ENCODE measurements around the gene HAAO.

HAAO gene

DNA sequence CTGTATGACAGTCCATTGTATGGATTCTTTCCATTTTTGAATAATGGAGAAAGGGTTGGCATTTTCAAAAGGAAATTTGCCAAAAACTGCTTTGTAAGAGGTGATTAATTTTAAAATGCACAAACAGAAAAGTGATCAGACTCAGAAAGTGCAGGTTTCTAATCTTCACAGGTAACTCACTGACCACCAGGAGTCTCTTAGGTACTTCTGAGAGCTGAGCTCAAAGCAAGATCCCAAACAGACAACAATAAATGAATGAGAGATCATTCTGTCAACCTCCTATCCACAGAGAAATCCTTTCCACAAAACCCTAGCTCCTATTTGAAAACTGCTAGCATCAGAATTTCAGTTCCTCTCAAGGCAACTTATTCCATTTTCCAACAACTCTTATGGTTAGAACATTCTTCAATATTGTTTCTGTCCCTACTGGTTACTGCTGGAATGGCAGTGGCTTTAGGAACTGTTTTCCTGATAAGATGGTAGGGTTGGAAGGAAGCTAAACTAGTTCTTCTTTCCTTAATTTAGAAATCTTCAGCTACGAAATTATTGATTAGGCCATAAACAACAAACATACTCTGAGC is 20.6 kb upstream of the HAAO start:
- no peak for DNase-seq (ENCODE audit: low read depth)

DNA sequence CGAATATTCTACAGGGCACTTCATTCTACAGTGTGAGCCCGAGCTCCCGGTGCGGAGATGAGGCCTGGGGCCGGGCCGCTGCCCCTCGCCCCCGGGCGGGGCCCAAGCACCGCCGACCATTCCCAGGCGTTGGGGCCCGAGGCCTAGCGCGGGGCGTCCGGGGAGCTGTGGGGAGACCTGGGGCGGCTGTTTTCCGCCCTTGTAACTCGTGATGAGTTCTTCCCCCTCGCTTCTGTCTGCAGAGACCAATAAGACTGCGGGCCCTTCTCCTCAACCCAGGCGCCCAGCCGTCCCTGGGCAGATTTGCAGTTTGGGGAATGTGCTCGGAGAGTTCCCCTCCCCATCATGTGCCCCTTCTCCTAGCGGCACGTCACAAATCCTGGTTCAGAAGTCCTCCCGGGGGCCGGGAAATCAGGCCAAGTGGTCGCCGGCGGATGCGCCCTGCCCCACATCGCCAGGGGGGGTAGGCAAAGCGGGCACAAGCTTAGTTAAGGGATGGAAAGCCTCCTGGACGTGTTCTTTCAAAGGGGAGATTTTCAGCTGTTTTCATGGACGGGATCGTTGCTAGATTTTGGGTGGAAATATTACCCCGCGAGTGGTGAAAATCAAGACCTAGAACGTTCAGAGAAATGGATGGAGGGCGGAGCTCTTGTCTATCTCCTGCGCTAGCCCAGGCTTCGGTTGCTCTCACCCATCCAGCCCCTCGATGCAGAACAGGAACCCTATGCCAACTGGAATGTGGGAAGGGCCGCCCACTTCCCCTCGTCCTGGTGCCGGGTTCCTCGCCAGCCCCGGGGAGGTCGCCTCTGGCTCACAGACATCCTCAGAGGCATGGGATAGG is 18.8 kb upstream of the HAAO start:
- DNase-seq (ENCODE audit: low read depth): peak; percentile 12

DNA sequence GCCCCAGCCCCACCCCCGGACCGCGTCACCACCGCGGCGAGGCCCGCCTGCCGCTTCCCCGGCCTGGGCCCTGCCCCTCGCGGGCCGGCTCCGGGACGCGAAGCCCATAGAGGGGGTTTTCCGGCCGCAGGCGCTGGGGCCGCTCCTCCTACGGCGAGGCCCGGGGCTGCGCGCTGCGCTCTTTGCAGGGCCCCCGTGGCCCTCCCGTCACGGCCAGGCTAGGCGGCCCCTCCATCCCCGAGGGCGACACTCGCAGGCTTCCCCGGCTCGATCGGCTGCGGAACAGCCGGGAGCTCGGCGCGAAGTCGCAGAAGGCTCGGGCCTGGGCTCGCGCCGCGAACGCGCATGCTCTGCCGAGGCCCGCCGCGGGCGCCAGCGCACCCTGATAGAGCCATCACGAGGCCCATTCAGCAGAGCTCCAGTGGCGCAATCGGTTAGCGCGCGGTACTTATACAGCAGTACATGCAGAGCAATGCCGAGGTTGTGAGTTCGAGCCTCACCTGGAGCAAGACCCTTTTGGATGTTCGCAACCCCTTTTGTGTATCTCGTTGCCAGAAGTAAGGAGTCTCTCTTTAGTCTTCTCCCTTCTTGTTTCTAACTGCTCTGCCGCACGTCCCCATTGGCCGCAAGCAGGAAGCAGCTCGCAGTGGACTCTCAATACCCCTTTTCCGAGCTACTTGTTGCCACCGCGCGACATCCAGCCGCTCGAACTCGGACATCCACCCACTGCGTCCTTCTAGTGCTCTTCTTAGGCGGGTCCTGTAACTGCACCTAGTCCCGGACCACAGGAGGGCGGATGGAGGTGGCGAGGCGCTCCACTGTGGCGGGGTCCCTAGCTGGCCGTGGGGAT is 18.0 kb upstream of the HAAO start:
- DNase-seq (ENCODE audit: low read depth): peak; percentile 92

DNA sequence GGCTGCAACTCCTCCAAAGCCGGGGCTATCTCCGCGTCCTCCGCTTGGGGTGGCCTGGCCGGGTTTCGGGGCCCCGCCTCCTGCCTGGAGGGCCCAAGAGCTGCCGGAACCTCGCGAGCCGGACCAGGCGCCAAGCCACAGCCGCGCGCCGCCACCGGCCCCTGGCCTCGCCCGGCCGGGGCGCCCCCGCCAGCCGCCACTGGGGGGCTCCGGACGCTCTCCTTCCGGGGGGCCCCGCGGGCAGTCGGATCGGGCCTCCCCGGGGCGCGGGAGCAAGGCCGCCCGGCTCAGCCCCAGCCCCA is 17.4 kb upstream of the HAAO start:
- no peak for DNase-seq (ENCODE audit: low read depth)

DNA sequence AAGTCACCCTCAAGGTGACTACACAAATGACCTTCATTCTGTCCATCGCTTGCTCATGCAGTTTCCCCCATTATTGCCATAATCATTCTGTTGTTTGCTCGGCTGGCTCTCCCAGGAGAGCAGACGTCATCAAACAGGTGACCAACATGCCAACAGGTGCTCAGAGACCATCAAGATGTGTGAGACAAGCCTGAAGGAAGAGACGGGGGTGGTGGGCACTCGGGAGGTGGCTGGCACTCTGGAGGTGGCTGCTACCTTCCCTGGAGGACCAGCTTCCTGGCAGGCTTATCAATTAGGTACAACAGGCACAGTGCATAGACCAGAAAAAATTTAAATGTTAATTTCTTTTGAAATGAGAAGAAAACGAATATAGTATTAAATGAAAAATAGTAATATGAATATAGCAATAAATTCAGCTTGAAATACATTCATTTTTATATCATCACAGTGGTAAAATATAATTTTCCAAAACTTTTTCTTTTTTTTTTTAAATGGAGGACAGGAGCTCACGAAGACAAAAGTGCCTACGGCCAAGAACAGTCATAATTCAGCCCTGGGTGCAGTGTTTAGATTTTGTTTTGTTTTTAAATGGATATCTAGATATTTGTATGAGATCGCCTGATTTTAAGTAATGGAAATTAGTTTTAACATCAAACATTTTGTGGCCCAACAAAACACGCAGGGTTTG is 16.9 kb upstream of the HAAO start:
- no peak for DNase-seq (ENCODE audit: low read depth)

DNA sequence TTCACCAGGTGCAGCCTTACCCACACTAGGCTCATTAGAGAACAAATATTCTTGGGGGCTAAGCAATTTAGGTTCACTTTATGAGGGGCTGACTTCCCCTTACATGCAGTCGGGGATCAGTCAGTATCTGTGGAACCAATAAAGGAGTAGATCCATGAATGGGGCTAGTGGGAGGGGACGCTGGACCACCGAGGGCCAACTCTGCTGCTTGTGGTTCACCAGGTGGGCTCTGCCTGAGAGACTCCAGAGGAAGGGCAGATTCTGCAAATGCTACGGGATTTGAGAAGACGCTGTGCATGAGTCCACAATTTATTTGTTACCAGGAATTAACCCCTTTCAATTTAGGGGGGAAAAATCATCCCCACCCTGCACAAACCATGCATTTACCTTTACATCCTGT is 15.9 kb upstream of the HAAO start:
- DNase-seq (ENCODE audit: low read depth): no peak

DNA sequence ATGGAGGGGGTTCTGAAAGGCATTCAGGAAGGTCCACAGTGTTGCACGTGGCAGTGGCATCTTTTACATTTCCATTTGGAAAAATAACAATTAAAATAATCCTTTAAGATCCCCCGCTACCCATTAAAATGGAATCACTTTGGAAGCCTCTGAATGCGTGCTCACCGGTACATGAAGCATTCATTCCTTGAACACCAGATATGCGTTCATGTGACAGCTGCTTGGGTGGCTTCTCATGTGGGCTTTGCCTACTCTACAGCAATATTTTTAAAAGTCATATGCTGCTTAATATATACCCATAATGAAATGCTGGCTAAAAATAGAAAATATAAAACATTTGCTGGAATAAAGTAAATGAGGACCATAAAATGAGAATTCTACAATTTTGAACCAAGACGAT is 14.4 kb upstream of the HAAO start:
- no peak for DNase-seq (ENCODE audit: low read depth)

DNA sequence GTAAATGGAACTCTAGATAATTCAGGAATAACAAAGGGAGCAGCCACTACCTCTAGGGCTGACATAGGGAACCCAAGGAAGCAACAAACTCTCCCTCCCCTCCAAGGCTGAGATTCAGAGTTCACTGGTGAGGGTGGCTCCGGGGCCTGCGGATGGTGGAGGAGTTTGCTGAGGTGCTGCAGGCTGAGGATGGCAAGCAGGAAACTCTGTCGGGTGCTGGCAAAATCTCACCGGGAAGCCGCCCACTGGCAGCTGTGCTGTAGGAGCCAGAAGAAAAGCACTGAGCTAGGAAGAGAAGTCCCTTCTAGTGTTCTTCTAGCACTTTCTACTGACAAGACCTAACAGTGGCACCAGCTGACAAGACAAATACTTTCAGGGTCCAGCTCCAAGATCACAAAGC is 12.5 kb upstream of the HAAO start:
- DNase-seq (ENCODE audit: low read depth): no peak

DNA sequence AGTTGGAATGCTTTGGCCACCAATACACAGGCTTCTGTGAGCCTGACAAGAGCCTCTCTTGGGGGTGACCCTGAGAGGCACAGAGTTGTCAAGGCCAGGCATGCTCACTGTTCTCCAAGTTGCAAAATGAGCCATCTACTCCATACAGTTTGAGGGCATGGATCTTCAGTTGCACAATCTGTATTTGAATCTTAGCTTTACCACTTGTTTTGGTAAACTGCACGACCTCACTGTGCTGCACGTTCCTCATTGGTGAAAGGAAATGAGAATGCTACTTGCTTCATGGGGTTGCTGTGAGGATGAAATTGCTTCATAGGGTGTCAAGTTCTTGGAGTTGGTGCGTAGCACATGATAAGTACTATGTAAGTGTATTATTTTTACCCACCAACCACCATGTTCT is 12.0 kb upstream of the HAAO start:
- DNase-seq (ENCODE audit: low read depth): no peak

DNA sequence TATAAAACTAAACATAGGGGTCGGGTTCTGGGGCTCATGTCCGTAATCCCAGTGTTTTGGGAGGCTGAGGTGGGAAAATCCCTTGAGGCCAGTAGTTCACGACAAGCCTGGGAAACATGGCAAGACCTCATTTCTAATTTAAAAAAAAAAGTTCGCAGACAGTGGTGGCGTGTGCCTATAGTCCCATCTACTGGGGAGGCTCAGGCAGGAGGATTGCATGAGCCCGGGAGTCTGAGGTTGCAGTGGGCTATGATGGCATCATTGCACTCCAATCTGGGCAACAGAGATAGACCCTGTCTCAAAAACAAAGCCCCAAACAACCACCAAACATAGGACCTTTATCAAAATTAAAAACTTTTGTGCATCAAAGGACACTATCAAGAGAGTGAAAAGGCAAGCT is 9.8 kb upstream of the HAAO start:
- no peak for DNase-seq (ENCODE audit: low read depth)

DNA sequence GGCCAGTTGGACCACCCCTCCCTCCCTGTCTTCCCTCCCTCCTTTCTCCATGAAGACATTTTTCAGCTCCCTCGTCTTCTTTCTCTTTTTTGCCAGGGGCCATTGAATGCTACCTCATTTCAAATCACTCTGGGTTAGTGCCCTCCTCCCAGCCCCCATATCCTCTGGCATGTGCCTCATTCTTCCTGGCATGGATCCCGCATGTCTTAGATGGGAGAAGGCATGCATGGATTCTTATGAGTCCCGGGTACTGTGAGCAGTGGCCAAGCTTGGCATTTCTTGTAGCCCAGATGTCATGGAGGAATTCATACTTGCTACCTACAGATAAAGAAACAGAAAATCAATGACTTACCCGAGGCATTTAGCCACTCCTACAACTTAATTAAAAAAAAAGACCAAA is 9.0 kb upstream of the HAAO start:
- DNase-seq (ENCODE audit: low read depth): no peak

DNA sequence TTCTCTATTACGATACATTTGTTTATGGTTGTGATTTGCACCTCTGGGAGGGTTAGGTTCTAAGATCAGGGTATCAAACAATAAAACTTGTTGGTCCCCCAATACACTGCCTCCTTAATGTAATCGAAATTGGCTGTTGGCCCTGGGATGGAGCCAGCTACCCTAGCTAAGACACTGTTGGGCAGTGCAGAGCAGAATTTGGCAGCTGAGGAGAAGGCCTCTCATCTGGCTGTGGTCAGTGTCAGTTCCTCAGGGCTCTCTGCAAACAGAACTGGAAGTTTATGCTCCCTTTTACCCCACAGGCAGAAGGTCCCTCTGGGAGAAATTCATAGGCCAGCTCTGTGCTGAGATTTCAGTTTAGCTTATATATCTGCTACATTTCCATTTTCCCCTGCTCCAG is 8.6 kb upstream of the HAAO start:
- DNase-seq (ENCODE audit: low read depth): no peak

DNA sequence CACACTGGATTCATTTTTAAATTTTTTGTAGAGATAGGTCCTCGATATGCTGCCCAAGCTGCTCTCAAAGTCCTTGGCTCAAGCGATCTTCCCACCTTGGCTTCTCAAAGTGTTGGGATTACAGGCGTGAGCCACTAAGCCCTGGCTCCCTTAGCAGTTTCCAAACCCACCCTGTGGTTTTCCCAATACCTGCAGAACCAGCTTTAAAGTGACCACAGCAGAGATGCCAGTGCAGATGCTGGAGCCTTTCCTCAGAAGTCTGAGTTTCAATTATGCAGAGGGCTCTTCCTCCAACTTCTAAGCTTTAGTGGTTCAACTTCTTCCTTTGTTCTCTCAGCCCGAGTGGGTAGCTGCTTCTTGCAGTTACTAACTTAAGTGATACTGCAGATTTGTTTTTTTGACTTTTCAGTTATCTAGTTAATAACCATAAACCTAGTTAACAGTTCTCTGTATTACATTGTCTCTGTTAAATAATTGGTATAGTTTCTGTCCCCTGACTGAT is 8.1 kb upstream of the HAAO start:
- no peak for DNase-seq (ENCODE audit: low read depth)

DNA sequence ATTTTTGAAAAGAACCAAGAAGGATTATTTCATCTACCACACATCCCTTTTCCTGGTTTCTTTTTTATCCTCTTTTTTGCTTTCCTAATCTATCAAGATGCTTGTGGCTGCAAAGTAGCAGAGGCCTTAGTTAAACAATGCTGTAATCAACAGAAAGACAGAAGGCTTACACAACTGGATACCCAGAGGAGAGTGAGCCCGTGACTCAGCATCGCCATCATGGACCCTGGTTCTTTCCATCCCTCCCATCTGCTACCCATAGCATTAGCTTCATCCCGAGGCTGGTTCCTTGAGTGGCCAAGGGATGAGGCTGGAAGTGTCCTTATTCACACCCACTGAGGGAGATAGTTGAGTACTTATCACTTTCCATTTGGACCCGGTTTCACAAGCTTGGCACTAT is 7.5 kb upstream of the HAAO start:
- no peak for DNase-seq (ENCODE audit: low read depth)

DNA sequence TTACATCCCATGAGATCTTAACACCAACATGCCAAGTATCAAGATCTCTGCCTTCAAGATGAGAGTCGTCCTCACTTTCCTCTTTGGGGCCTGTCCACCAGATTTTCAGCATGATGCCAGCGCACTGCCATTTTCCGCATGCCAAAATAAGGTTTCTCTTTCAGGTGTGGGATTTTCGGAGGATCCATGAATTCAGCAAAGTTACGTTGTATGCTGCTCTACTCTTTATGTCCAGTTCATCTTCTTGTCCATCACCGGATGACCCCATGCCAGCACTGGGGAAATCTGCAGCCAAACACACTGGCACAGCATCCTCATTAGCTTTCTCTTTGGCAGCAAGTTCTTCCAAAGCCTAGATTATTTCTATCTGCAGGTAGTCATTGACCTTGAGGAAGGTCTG is 4.9 kb upstream of the HAAO start:
- no peak for DNase-seq (ENCODE audit: low read depth)

DNA sequence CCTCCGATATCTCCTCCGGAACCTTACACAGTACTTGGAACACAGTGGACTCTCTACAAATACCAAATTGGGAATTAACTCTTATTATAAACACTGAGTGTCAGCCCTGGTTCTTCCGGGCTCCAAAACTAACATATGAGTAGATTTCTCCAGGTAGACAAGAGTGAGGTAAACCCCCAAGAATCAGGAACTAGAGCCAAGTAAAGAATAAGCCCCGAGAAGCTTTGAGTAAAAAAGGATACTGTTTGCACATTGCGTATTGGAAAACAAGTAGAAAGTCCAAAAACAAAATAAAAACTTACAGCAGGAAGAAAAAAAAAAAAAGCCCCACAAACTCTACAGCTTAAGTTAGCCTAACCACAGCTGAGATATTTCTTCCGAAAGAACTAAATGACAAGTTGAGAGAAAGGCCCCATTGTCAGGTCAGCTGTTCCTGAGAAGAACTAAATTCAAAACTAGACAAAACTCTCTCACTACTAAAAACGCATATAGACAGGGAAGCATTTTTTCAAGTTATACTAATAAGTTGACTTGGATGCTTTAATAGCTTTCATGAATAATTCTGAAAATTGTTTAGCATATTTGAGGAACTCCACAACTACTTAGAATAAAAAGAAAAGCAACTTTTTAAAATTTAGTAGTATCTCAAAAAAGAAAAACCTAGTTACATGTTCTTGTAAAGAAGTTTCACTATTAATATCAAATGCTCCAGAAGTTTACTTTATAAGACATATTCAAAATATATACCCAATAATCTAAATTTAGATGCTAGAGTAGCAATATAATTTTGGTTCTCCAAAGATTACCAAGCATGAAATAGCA is 4.3 kb upstream of the HAAO start:
- DNase-seq (ENCODE audit: low read depth): no peak

DNA sequence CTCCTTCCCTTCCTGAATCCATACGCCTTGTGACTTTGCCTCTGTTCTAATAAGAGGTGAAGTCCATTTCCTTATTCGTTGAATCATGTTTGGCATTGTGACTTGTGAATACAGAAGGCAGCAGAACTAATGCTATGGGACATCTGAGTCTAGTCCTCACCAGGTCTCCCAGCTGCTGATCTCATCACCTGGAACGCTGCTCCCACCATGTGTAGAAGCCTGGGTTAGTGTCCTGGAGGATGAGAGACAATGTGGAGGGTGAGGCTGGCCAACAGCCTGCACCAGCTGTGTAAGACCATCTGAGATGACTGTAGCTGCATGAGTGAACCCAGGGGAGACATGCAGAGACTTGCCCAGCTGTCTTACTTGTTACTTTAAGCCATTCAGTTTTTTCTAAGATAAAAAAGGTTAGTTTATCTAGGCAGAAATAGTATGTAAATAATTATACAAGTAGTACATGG is 3.5 kb upstream of the HAAO start:
- no peak for DNase-seq (ENCODE audit: low read depth)

DNA sequence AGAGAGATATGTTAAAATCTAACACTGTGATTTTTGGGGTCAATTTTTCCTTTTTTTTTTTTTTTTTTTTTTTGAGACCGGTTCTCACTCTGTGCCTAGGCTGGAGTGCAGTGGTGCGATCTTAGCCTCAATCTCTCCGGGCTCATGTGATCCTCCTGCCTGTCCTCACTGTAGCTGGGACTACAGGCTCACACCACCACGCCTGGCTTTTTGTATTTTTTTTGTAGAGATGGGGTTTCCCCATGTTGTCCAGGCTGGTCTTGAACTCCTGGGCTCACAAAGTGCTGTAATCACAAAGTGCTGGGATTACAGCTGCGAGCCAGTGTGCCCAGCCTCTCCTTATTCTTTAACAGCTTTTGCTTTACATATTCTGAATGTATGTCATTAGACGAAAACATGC is 2.9 kb upstream of the HAAO start:
- no peak for DNase-seq (ENCODE audit: low read depth)

DNA sequence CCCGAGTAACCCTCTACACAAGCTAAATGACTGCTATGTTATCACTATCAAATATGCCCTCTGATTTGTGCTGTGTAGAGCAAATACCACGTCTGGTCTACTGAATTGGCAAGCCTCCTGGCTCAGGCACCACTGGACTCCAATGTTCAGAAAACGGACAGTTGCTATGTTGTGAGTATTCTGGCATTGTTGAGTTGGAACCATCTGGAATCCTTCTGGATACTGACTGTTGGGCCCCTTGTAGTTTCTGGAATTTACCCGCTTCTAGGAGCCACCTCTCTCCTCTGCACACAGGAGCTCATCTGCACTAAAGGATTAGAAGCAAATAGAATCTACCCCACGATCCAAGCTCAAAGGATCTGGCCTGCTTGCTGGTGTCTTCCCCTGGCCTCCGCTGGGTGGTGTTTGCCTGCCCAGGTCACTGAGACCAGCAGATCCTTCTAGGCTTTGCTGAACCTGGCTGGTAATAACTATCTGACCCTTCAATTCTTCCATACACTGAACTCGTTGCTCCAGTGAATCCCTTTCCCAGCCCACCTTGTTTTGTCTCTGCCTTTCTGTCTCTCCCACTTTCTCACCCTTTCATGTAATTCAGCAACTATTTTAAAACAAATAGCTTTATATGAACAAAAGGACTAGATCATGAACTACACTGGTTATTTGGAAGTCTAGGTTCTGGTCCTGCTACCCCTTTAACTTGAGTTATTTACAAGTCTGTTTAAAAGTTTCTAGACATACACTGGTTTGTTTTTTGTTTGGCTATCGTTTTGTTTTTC is 2.1 kb upstream of the HAAO start:
- no peak for DNase-seq (ENCODE audit: low read depth)

DNA sequence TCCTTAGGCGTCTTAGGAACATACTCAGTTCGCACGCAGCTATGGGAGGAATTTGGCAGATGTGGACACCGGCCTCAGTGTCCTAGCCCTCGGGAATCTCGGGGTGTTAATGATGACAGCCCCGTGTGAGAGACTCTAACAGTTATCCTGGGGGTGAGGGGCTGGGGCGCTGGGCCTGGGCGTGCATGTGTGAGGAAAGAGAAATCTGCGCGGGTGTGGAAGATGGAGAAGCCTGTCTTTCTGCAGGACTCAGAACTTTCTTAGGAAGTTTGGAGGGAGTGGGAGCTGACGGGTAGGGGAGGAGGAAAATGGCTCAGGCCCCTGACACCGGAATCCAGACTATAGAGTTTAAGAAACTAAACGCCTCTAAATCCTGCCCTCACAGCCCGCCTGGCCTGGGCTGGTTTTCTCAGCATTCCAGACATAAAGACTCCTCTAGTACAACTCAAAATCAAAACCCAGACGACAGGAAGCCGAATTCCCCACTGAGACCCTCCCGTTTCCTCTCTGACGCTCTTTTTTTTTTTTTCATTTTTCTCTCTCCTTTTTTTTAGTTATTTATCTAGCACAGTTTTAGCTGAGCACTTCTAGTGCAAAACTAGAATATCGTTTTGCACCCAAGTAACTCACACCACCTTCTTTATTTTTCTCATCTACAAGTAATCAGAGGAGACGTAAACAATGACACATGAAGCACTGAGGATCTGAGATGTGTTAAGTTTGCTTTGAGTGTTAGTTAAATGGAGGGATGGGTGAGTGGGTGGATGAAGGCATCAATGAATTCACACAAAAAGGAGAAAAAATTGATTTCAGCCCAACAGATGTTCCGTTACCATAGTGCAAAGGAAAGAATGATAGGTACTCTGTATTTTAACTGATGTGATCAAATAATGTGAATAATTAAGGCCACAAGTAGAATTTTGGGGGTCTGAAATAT is 1.2 kb upstream of the HAAO start:
- no peak for DNase-seq (ENCODE audit: low read depth)
